ENCODE results near the gene NODAL.

NODAL gene

DNA sequence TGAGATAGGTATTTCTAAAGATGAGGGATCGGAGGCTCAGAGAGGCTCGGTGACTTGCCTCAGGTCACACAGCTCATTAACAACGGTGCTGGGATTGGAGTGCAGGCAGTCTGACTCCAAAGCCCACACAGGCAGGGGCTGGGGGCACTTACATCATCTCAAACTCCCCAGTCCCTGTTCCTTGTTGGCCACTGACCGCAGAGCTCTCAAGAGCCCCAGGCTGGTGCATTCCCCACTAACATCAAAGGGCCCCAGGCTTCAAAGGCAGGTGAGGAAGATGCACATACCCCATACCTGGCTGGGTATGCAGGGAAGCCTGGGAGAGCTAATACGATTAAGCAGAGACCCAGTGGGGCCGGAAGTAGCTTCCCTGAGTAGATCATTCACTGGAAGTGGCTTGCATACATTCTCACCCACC lies 13.7 kb upstream of the NODAL start:
- H3K9ac ChIP-seq (ENCODE audit: insufficient read length, low read depth): no peak overlapping the region
- TF ChIP-seq ZNF274 (IDR thresholded peaks at IDR 0.05; ENCODE audit: low read depth, low read length) (no peak), YY1 (IDR thresholded peaks at IDR 0.05; ENCODE audit: insufficient read depth, insufficient read length) (no peak), SUZ12 (IDR thresholded peaks at IDR 0.05; ENCODE audit: extremely low read depth, insufficient read depth, insufficient read length) (no peak)
- peaks cover 16% of the 10 kb centered on the region for H3K27me3 ChIP-seq (ENCODE audit: insufficient read depth, insufficient read length)

DNA sequence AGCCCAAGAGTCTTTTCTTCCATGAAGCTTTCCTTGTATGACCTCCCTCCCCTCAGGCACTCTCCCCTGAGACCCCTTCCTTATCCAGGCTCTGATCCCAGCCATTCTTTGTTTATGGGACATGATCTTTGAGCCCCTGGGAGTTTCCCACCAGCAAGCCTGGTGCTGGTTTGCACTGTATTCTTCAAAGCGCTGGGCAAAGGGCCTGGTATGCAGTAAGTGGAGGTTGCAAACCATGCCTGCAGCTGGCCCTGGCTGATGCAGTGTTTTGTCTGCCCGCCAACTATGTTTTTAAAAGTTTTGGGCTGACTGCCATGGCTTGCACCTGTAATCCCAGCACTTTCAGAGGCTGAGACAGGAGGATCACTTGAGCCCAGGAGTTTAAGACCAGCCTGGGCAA lies 6.8 kb upstream of the NODAL start:
- no peak for DNase-seq (ENCODE audit: low read depth, low spot score)
- no peak for TF ChIP-seq YY1 (IDR thresholded peaks at IDR 0.05; ENCODE audit: insufficient read depth, insufficient read length)
- no peak for TF ChIP-seq ZNF274 (IDR thresholded peaks at IDR 0.05; ENCODE audit: low read depth, low read length)
- no peak for TF ChIP-seq SUZ12 (IDR thresholded peaks at IDR 0.05; ENCODE audit: extremely low read depth, insufficient read depth, insufficient read length)
- Histone ChIP-seq H3K4me3 (ENCODE audit: insufficient read length, low read depth) (no peak overlapping the region), H3K9ac (ENCODE audit: insufficient read length, low read depth) (no peak overlapping the region), H3K27me3 (ENCODE audit: insufficient read depth, insufficient read length) (peaks cover 8% of the 10 kb centered on the region), H3K9me3 (ENCODE audit: insufficient read depth, low read length) (no peaks in the 10 kb centered on the region), H3K36me3 (ENCODE audit: insufficient read depth, insufficient read length, low read length) (no peaks in the 10 kb centered on the region), H3K4me1 (ENCODE audit: insufficient read depth, insufficient read length) (peaks cover 4% of the 10 kb centered on the region)

More for the DNA sequence above, 13.7 kb upstream of the NODAL start:
- Histone ChIP-seq H3K9me3 (ENCODE audit: insufficient read depth, low read length) (no peaks in the 10 kb centered on the region), H3K4me1 (ENCODE audit: insufficient read depth, insufficient read length) (peaks cover 14% of the 10 kb centered on the region), H3K4me3 (ENCODE audit: insufficient read length, low read depth) (no peak overlapping the region), H3K36me3 (ENCODE audit: insufficient read depth, insufficient read length, low read length) (no peaks in the 10 kb centered on the region)
- no peak for DNase-seq (ENCODE audit: low read depth, low spot score)

DNA sequence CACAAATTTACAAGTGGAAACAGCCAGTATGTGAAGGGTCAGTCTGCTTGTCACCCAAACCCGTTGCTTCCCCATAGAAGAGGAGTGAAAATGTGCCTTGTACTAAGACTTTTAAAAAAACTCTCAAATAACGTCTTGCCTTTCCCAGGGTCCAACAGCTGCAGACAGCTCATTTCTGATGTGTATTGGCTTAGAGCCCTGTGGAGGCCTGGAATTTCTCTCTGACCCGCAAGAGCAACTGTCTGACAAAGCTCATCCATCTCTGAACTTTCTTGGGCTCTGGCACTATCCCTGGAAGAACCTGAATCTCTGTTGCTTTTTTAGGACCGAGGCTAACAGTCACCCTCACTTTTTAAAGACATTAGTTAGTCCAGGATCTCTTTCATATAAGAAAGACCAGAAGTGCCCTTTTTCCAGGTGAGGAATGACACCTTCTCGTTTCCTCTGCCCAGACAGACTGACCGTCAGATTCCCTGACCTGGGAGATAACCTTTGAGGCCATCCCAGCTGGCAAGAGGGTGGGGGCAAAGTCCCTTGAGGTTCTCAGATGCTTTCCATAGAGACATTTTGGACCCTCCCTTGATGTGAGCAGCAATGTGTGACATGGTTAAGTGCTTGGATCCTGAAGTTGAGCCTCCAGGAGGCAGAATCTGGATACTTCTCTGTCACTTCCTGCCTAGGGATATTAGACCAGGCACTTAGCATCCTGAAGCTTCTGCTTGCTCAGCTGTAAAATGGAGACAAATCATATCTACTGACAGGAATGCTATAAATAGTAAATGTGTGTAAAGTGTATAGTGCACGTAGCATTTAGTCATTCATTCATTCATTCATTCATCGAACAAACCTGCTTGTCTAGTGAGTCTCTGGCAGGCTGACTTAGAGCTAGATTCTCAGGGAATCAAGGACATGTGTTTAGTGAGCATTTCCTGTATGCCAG lies 4.5 kb upstream of the NODAL start:
- H3K9ac ChIP-seq (ENCODE audit: insufficient read length, low read depth): no peak overlapping the region
- DNase-seq (ENCODE audit: low read depth, low spot score): no peak
- H3K4me3 ChIP-seq (ENCODE audit: insufficient read length, low read depth): no peak overlapping the region
- peaks cover 27% of the 10 kb centered on the region for H3K27me3 ChIP-seq (ENCODE audit: insufficient read depth, insufficient read length)
- H3K4me1 ChIP-seq (ENCODE audit: insufficient read depth, insufficient read length): peaks cover 18% of the 10 kb centered on the region
- no peaks in the 10 kb centered on the region for H3K9me3 ChIP-seq (ENCODE audit: insufficient read depth, low read length)
- H3K36me3 ChIP-seq (ENCODE audit: insufficient read depth, insufficient read length, low read length): no peaks in the 10 kb centered on the region
- no peak for TF ChIP-seq SUZ12 (IDR thresholded peaks at IDR 0.05; ENCODE audit: extremely low read depth, insufficient read depth, insufficient read length)
- TF ChIP-seq YY1 (IDR thresholded peaks at IDR 0.05; ENCODE audit: insufficient read depth, insufficient read length): no peak
- TF ChIP-seq ZNF274 (IDR thresholded peaks at IDR 0.05; ENCODE audit: low read depth, low read length): no peak

- Histone ChIP-seq H3K4me1 (ENCODE audit: insufficient read depth, insufficient read length) (peaks cover 14% of the 10 kb centered on the region), H3K4me3 (ENCODE audit: insufficient read length, low read depth) (no peak overlapping the region), H3K9me3 (ENCODE audit: insufficient read depth, low read length) (no peaks in the 10 kb centered on the region), H3K36me3 (ENCODE audit: insufficient read depth, insufficient read length, low read length) (no peaks in the 10 kb centered on the region), H3K27me3 (ENCODE audit: insufficient read depth, insufficient read length) (peaks cover 40% of the 10 kb centered on the region), H3K9ac (ENCODE audit: insufficient read length, low read depth) (no peak overlapping the region)
- TF ChIP-seq YY1 (IDR thresholded peaks at IDR 0.05; ENCODE audit: insufficient read depth, insufficient read length) (no peak), ZNF274 (IDR thresholded peaks at IDR 0.05; ENCODE audit: low read depth, low read length) (no peak), SUZ12 (IDR thresholded peaks at IDR 0.05; ENCODE audit: extremely low read depth, insufficient read depth, insufficient read length) (no peak)
- no peak for DNase-seq (ENCODE audit: low read depth, low spot score)
Observed at GRCh38 chr10:70444744-70445143, 3.3 kb upstream of the NODAL start.

DNA sequence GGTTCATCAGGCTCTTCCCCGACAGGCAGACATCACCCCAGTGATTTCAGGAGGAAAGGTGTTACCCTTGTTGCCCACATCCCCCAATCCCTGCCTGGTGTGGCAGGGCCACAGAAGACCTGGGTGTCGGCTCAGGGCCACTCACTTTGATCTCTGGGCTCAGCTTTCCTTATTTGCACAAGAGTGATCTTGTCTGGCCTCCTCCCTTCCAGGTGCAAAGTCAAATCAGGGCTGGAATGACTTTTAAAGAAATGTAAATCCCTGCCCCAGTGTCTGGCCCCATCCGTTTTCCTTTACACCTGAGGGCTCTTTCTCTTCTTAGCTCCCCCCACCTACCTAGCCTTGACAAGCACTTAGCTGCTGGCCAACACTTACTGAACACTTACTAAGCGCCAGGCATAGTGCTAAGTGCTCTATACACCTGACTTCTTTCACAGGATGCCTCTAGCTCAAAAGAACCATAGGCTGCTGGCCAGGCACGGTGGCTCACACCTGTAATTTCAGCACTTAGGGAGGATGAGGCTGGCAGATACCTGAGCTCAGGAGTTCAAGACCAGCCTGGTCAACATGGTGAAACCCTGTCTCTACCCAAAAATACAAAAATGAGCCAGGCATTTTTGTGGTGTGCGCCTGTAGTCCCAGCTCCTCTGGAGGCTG lies 979 bp upstream of the NODAL start:
- Histone ChIP-seq H3K27me3 (ENCODE audit: insufficient read depth, insufficient read length) (peaks cover 54% of the 10 kb centered on the region), H3K9me3 (ENCODE audit: insufficient read depth, low read length) (no peaks in the 10 kb centered on the region), H3K9ac (ENCODE audit: insufficient read length, low read depth) (peak overlapping the region; percentile 72), H3K4me1 (ENCODE audit: insufficient read depth, insufficient read length) (peaks cover 14% of the 10 kb centered on the region), H3K36me3 (ENCODE audit: insufficient read depth, insufficient read length, low read length) (no peaks in the 10 kb centered on the region), H3K4me3 (ENCODE audit: insufficient read length, low read depth) (no peak overlapping the region)
- DNase-seq (ENCODE audit: low read depth, low spot score): no peak
- TF ChIP-seq YY1 (IDR thresholded peaks at IDR 0.05; ENCODE audit: insufficient read depth, insufficient read length): no peak
- TF ChIP-seq ZNF274 (IDR thresholded peaks at IDR 0.05; ENCODE audit: low read depth, low read length): no peak
- no peak for TF ChIP-seq SUZ12 (IDR thresholded peaks at IDR 0.05; ENCODE audit: extremely low read depth, insufficient read depth, insufficient read length)

DNA sequence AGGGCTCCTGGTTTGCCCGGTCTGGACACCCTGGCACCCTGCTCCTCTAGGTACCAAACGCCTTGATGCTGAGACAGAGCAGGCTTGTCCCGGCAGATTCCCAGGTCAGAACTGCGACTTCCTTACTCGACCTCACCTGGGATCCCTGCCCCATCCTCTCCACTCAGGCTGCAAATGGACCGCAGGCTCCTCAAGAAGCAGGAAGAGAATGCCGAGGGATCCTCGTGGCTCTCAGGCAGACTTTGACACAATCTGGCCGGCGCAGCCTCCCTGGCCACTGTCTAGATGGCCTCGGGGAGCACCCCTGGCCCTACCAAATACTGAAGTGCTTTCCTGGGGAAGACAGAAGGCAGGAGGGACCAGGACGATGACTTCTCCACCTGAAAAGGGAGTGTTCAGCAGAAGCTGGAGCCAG lies 421 bp upstream of the NODAL start:
- H3K27me3 ChIP-seq (ENCODE audit: insufficient read depth, insufficient read length): peaks cover 54% of the 10 kb centered on the region
- H3K9ac ChIP-seq (ENCODE audit: insufficient read length, low read depth): peak overlapping the region; percentile 72
- TF ChIP-seq ZNF274 (IDR thresholded peaks at IDR 0.05; ENCODE audit: low read depth, low read length): no peak
- no peaks in the 10 kb centered on the region for H3K9me3 ChIP-seq (ENCODE audit: insufficient read depth, low read length)
- peak overlapping the region; percentile 45 for H3K4me3 ChIP-seq (ENCODE audit: insufficient read length, low read depth)
- no peaks in the 10 kb centered on the region for H3K36me3 ChIP-seq (ENCODE audit: insufficient read depth, insufficient read length, low read length)
- H3K4me1 ChIP-seq (ENCODE audit: insufficient read depth, insufficient read length): peaks cover 14% of the 10 kb centered on the region
- no peak for DNase-seq (ENCODE audit: low read depth, low spot score)
